Breast epithelium (tissue), 3 donors: ENCODE measurements around the gene HCK.

ENCODE experiments used
- POLR2AphosphoS5 ChIP-seq, 3 donors: sonication (generic); formaldehyde crosslinking; IDR thresholded peaks; one replicate each; pipeline ENCODE4 v1.6.1; 2017; ENCODE audit warnings: antibody characterized with exemption in 3 of 3
- TF ChIP-seq, protein P1 (sequence below), 3 donors: fragments of 450-650 bp; IDR thresholded peaks; one replicate each; pipeline ENCODE4 v1.5.1; 2016 to 2017; ENCODE audit warnings: antibody characterized with exemption in 3 of 3, mild to moderate bottlenecking in 3 of 3, moderate library complexity in 3 of 3

DNA sequence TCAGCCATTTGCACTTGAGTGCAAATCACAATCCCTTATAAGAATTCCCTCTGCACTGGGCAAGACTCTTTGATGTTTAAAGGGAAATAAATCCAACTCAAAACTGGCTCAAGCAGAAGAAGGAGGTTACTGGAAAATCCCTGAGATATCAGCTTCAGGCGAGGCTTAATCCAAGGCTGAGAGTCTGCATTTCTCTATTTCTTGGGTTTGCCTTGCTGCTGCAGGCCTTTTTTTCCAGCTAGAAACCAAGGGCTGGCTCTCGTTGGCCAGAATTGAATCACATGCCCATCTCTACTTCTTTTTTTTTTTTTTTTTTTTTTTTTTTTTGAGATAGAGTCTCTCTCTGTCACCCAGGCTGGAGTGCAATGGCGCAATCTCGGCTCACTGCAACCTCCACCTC lies 11.7 kb downstream of the HCK start:
- no peak for TF ChIP-seq POLR2AphosphoS5 (IDR thresholded peaks at IDR 0.05)
- TF ChIP-seq, protein P1, sequence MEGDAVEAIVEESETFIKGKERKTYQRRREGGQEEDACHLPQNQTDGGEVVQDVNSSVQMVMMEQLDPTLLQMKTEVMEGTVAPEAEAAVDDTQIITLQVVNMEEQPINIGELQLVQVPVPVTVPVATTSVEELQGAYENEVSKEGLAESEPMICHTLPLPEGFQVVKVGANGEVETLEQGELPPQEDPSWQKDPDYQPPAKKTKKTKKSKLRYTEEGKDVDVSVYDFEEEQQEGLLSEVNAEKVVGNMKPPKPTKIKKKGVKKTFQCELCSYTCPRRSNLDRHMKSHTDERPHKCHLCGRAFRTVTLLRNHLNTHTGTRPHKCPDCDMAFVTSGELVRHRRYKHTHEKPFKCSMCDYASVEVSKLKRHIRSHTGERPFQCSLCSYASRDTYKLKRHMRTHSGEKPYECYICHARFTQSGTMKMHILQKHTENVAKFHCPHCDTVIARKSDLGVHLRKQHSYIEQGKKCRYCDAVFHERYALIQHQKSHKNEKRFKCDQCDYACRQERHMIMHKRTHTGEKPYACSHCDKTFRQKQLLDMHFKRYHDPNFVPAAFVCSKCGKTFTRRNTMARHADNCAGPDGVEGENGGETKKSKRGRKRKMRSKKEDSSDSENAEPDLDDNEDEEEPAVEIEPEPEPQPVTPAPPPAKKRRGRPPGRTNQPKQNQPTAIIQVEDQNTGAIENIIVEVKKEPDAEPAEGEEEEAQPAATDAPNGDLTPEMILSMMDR (IDR thresholded peaks at IDR 0.05) = no peak
